ENCODE measurements around the gene CLDN5.

The CLDN5 gene

GRCh38 chr22:19488884-19489843 lies 35.0 kb downstream of the CLDN5 start:
- WGBS, 2 donors (ENCODE audit: extremely low coverage in 2 of 2, insufficient read length in 2 of 2, insufficient replicate concordance in 1 of 2): no CpG with 5 or more reads among the region's 7 CpGs

GRCh38 chr22:19488285-19488684 lies 35.9 kb downstream of the CLDN5 start:
- Histone ChIP-seq H2AFZ (ENCODE audit: low read length) (no peak overlapping the region), H3K27me3 (ENCODE audit: control insufficient read depth in 3 of 3, insufficient read depth in 3 of 3, low read depth in 1 of 3, low read length in 3 of 3) (no peaks in the 10 kb centered on the region), H4K91ac (ENCODE audit: low read depth, low read length, poor library complexity) (no peak overlapping the region), H3K4me3 (ENCODE audit: low read length in 2 of 2) (no peak overlapping the region), H3K36me3 (replicated peaks in 1 of 2; ENCODE audit: control insufficient read depth in 2 of 2, insufficient read depth in 2 of 2, low read length in 2 of 2) (peaks cover 22 to 92% of the 10 kb centered on the region in 2 donors), H2BK5ac (ENCODE audit: low read length) (no peak overlapping the region), H3K18ac (ENCODE audit: low read length) (no peak overlapping the region), H2AK5ac (ENCODE audit: low read depth, low read length) (no peak overlapping the region), H3K9me3 (replicated peaks in 1 of 2; ENCODE audit: control insufficient read depth in 2 of 2, insufficient read depth in 1 of 2, low read depth in 1 of 2, low read length in 2 of 2) (peaks cover 0 to 2% of the 10 kb centered on the region in 2 donors), H2BK120ac (ENCODE audit: low read depth, low read length) (no peak overlapping the region), H3K4me2 (ENCODE audit: insufficient read depth, low read length, poor library complexity, severe bottlenecking) (no peak overlapping the region), H3K4me1 (ENCODE audit: control insufficient read depth in 2 of 2, insufficient read depth in 1 of 2, low read depth in 1 of 2, low read length in 2 of 2) (no peaks in the 10 kb centered on the region), H2BK15ac (ENCODE audit: low read length) (no peak overlapping the region), H3K79me1 (ENCODE audit: low read depth, low read length) (peaks cover 2% of the 10 kb centered on the region), H4K8ac (ENCODE audit: low read depth, low read length) (no peak overlapping the region), H2BK12ac (ENCODE audit: low read length) (no peak overlapping the region), H3K23ac (ENCODE audit: low read depth, low read length, poor library complexity) (no peak overlapping the region), H3K9ac (ENCODE audit: low read depth, low read length, poor library complexity) (no peak overlapping the region), H3K27ac (replicated peaks; ENCODE audit: low read length) (no peak overlapping the region), H3K14ac (ENCODE audit: low read length) (no peak overlapping the region), H3K4ac (ENCODE audit: low read length) (no peak overlapping the region)
- WGBS, 2 donors (ENCODE audit: extremely low coverage in 2 of 2, insufficient read length in 2 of 2, insufficient replicate concordance in 1 of 2): no CpG with 5 or more reads among the region's 2 CpGs
- no peak for DNase-seq (ENCODE audit: low spot score)

More at GRCh38 chr22:19488884-19489843, 35.0 kb downstream of the CLDN5 start:
- H2BK12ac ChIP-seq (ENCODE audit: low read length): no peak overlapping the region
- no peak overlapping the region for H2BK5ac ChIP-seq (ENCODE audit: low read length)
- no peak overlapping the region for H4K8ac ChIP-seq (ENCODE audit: low read depth, low read length)
- H3K4me1 ChIP-seq (ENCODE audit: control insufficient read depth in 2 of 2, insufficient read depth in 1 of 2, low read depth in 1 of 2, low read length in 2 of 2): no peaks in the 10 kb centered on the region
- peaks cover 0 to 2% of the 10 kb centered on the region in 2 donors for H3K9me3 ChIP-seq (replicated peaks in 1 of 2; ENCODE audit: control insufficient read depth in 2 of 2, insufficient read depth in 1 of 2, low read depth in 1 of 2, low read length in 2 of 2)
- no peak overlapping the region for H2BK15ac ChIP-seq (ENCODE audit: low read length)
- H3K14ac ChIP-seq (ENCODE audit: low read length): no peak overlapping the region
- H3K27me3 ChIP-seq (ENCODE audit: control insufficient read depth in 3 of 3, insufficient read depth in 3 of 3, low read depth in 1 of 3, low read length in 3 of 3): no peaks in the 10 kb centered on the region
- no peak overlapping the region for H4K91ac ChIP-seq (ENCODE audit: low read depth, low read length, poor library complexity)
- H2AK5ac ChIP-seq (ENCODE audit: low read depth, low read length): no peak overlapping the region
- H3K27ac ChIP-seq (replicated peaks; ENCODE audit: low read length): no peak overlapping the region
- no peak overlapping the region for H3K4me2 ChIP-seq (ENCODE audit: insufficient read depth, low read length, poor library complexity, severe bottlenecking)
- no peak overlapping the region for H3K9ac ChIP-seq (ENCODE audit: low read depth, low read length, poor library complexity)
- H3K79me1 ChIP-seq (ENCODE audit: low read depth, low read length): peaks cover 2% of the 10 kb centered on the region
- H2BK120ac ChIP-seq (ENCODE audit: low read depth, low read length): no peak overlapping the region
- no peak overlapping the region for H3K4me3 ChIP-seq (ENCODE audit: low read length in 2 of 2)
- H3K18ac ChIP-seq (ENCODE audit: low read length): no peak overlapping the region
- no peak overlapping the region for H3K23ac ChIP-seq (ENCODE audit: low read depth, low read length, poor library complexity)
- no peak overlapping the region for H2AFZ ChIP-seq (ENCODE audit: low read length)
- no peak for DNase-seq (ENCODE audit: low spot score)
- peaks cover 21 to 92% of the 10 kb centered on the region in 2 donors for H3K36me3 ChIP-seq (replicated peaks in 1 of 2; ENCODE audit: control insufficient read depth in 2 of 2, insufficient read depth in 2 of 2, low read length in 2 of 2)
- H3K4ac ChIP-seq (ENCODE audit: low read length): no peak overlapping the region

- H3K18ac ChIP-seq (ENCODE audit: low read length): no peak overlapping the region
- H3K27me3 ChIP-seq (ENCODE audit: control insufficient read depth in 3 of 3, insufficient read depth in 3 of 3, low read depth in 1 of 3, low read length in 3 of 3): no peaks in the 10 kb centered on the region
- H3K14ac ChIP-seq (ENCODE audit: low read length): no peak overlapping the region
- peaks cover 6% of the 10 kb centered on the region for H3K79me1 ChIP-seq (ENCODE audit: low read depth, low read length)
- H3K4me2 ChIP-seq (ENCODE audit: insufficient read depth, low read length, poor library complexity, severe bottlenecking): no peak overlapping the region
- no peak overlapping the region for H3K27ac ChIP-seq (replicated peaks; ENCODE audit: low read length)
- DNase-seq (ENCODE audit: low spot score): no peak
- H2AFZ ChIP-seq (ENCODE audit: low read length): no peak overlapping the region
- no peak overlapping the region for H2AK5ac ChIP-seq (ENCODE audit: low read depth, low read length)
- H2BK12ac ChIP-seq (ENCODE audit: low read length): no peak overlapping the region
- no peak overlapping the region for H3K4me3 ChIP-seq (ENCODE audit: low read length in 2 of 2)
- H3K9ac ChIP-seq (ENCODE audit: low read depth, low read length, poor library complexity): no peak overlapping the region
- H2BK15ac ChIP-seq (ENCODE audit: low read length): no peak overlapping the region
- H3K9me3 ChIP-seq (replicated peaks in 1 of 2; ENCODE audit: control insufficient read depth in 2 of 2, insufficient read depth in 1 of 2, low read depth in 1 of 2, low read length in 2 of 2): no peaks in the 10 kb centered on the region
- H3K4ac ChIP-seq (ENCODE audit: low read length): no peak overlapping the region
- H4K91ac ChIP-seq (ENCODE audit: low read depth, low read length, poor library complexity): no peak overlapping the region
- no peak overlapping the region for H4K8ac ChIP-seq (ENCODE audit: low read depth, low read length)
- peaks cover 17 to 65% of the 10 kb centered on the region in 2 donors for H3K36me3 ChIP-seq (replicated peaks in 1 of 2; ENCODE audit: control insufficient read depth in 2 of 2, insufficient read depth in 2 of 2, low read length in 2 of 2)
- H3K23ac ChIP-seq (ENCODE audit: low read depth, low read length, poor library complexity): no peak overlapping the region
- no CpG with 5 or more reads among the region's 8 CpGs for WGBS, 2 donors (ENCODE audit: extremely low coverage in 2 of 2, insufficient read length in 2 of 2, insufficient replicate concordance in 1 of 2)
- no peak overlapping the region for H2BK5ac ChIP-seq (ENCODE audit: low read length)
- H3K4me1 ChIP-seq (ENCODE audit: control insufficient read depth in 2 of 2, insufficient read depth in 1 of 2, low read depth in 1 of 2, low read length in 2 of 2): peaks cover 3% of the 10 kb centered on the region in 2 donors
- no peak overlapping the region for H2BK120ac ChIP-seq (ENCODE audit: low read depth, low read length)
Measured at GRCh38 chr22:19483481-19484244, 40.5 kb downstream of the CLDN5 start.

- Histone ChIP-seq H3K14ac (ENCODE audit: low read length) (no peak overlapping the region), H3K4me3 (ENCODE audit: low read length in 2 of 2) (no peak overlapping the region), H3K4me2 (ENCODE audit: insufficient read depth, low read length, poor library complexity, severe bottlenecking) (no peak overlapping the region), H2BK15ac (ENCODE audit: low read length) (no peak overlapping the region), H2BK12ac (ENCODE audit: low read length) (no peak overlapping the region), H2AK5ac (ENCODE audit: low read depth, low read length) (no peak overlapping the region), H4K91ac (ENCODE audit: low read depth, low read length, poor library complexity) (no peak overlapping the region), H4K8ac (ENCODE audit: low read depth, low read length) (no peak overlapping the region), H3K36me3 (replicated peaks in 1 of 2; ENCODE audit: control insufficient read depth in 2 of 2, insufficient read depth in 2 of 2, low read length in 2 of 2) (peaks cover 14 to 51% of the 10 kb centered on the region in 2 donors), H3K4me1 (ENCODE audit: control insufficient read depth in 2 of 2, insufficient read depth in 1 of 2, low read depth in 1 of 2, low read length in 2 of 2) (peaks cover 7 to 8% of the 10 kb centered on the region in 2 donors), H3K4ac (ENCODE audit: low read length) (no peak overlapping the region), H3K18ac (ENCODE audit: low read length) (no peak overlapping the region), H2BK120ac (ENCODE audit: low read depth, low read length) (no peak overlapping the region), H3K79me1 (ENCODE audit: low read depth, low read length) (peaks cover 4% of the 10 kb centered on the region), H3K27me3 (ENCODE audit: control insufficient read depth in 3 of 3, insufficient read depth in 3 of 3, low read depth in 1 of 3, low read length in 3 of 3) (no peaks in the 10 kb centered on the region), H3K9me3 (replicated peaks in 1 of 2; ENCODE audit: control insufficient read depth in 2 of 2, insufficient read depth in 1 of 2, low read depth in 1 of 2, low read length in 2 of 2) (no peaks in the 10 kb centered on the region), H3K27ac (replicated peaks; ENCODE audit: low read length) (no peak overlapping the region), H3K9ac (ENCODE audit: low read depth, low read length, poor library complexity) (no peak overlapping the region), H2AFZ (ENCODE audit: low read length) (no peak overlapping the region), H3K23ac (ENCODE audit: low read depth, low read length, poor library complexity) (no peak overlapping the region), H2BK5ac (ENCODE audit: low read length) (no peak overlapping the region)
- DNase-seq (ENCODE audit: low spot score): no peak
- WGBS, 2 donors (ENCODE audit: extremely low coverage in 2 of 2, insufficient read length in 2 of 2, insufficient replicate concordance in 1 of 2): no CpG with 5 or more reads among the region's 9 CpGs
Measured at GRCh38 chr22:19482297-19482696, 41.9 kb downstream of the CLDN5 start.
